GM10248 (cell line): Measurements from ENCODE around the gene MORC2.

ENCODE experiments used
- CTCF ChIA-PET: fragments of 300-600 bp; sonication (Branson Sonifier 250); formaldehyde crosslinking; extraction: SDS; loops from one replicate; lab custom pipeline; 2021; ENCODE audit warnings: antibody characterized with exemption; lab: Yijun Ruan, JAX
- POLR2A ChIA-PET: fragments of 350-650 bp; sonication (Branson Sonifier 250); formaldehyde crosslinking; extraction: SDS; loops from one replicate; lab custom pipeline; 2020; ENCODE audit warnings: antibody characterized with exemption; lab: Yijun Ruan, JAX
- DNase-seq: peaks from one replicate; pipeline ENCODE4 v3.0.0; 2012; ENCODE audit errors: extremely low spot score
- CTCF ChIP-seq: IDR thresholded peaks from 2 replicates; pipeline ENCODE4 v1.5.1; 2012; ENCODE audit warnings: mild to moderate bottlenecking, low read depth; ENCODE audit errors: extremely low read depth, missing control alignments, control extremely low read depth

Gene MORC2

GRCh38 chr22:30968015-30968923, at the start of gene MORC2:
MORC2 (minus strand) TSS chr22:30968774; CDS start chr22:30967889, 885 bp downstream.
- CTCF ChIA-PET, result interaction anchor here (1.0 to 1.9 kb wide), 4 partner anchors 8 to 117 kb away, joined by 4 to 8 read pairs (median 4); no protein-coding TSS in a partner anchor
- no peak for DNase-seq
- POLR2A ChIA-PET, result interaction anchor here (0.9 to 1.7 kb wide), 3 partner anchors 113 to 192 kb away, joined by 3 to 7 read pairs (median 4); partner anchors contain the start of genes RNF185, SELENOM and SMTN
- TF ChIP-seq CTCF, result no peak

- CTCF ChIA-PET, result interaction anchor here (1.2 kb wide), 1 partner anchor 76 kb away, joined by 3 read pairs; no protein-coding TSS in a partner anchor
- POLR2A ChIA-PET, result no interaction called here
- TF ChIP-seq CTCF, result no peak
- no peak for DNase-seq
These were observed 37.0 kb upstream of the MORC2 start for GRCh38 chr22:31005535-31005934.

- ChIA-PET POLR2A (no interaction called here), CTCF (no interaction called here)
- DNase-seq, result no peak
- TF ChIP-seq CTCF, result no peak
These were observed 32.7 kb upstream of the MORC2 start for GRCh38 chr22:31001124-31001770.

- DNase-seq, result no peak
- ChIA-PET POLR2A (no interaction called here), CTCF (interaction anchor here (1.0 kb wide), 1 partner anchor 19 kb away, joined by 3 read pairs; no protein-coding TSS in a partner anchor)
- no peak for TF ChIP-seq CTCF
These were observed 29.8 kb upstream of the MORC2 start for GRCh38 chr22:30998329-30998728.

GRCh38 chr22:30996462-30996861, 27.9 kb upstream of the MORC2 start:
- CTCF ChIA-PET, result no interaction called here
- no peak for TF ChIP-seq CTCF
- POLR2A ChIA-PET, result no interaction called here
- no peak for DNase-seq

- TF ChIP-seq CTCF, result no peak
- ChIA-PET CTCF (no interaction called here), POLR2A (no interaction called here)
- DNase-seq, result no peak
These were observed 26.4 kb upstream of the MORC2 start for GRCh38 chr22:30994960-30995359.
